ENCODE data around the gene SLC35F3. TPM values are rescaled to one million over a fixed set of nuclear protein-coding genes. Genes with fewer than 3 reads are reported as not detected.

SLC35F3 gene
- total RNA-seq, 1 donor from 2014 or later: not detected

DNA sequence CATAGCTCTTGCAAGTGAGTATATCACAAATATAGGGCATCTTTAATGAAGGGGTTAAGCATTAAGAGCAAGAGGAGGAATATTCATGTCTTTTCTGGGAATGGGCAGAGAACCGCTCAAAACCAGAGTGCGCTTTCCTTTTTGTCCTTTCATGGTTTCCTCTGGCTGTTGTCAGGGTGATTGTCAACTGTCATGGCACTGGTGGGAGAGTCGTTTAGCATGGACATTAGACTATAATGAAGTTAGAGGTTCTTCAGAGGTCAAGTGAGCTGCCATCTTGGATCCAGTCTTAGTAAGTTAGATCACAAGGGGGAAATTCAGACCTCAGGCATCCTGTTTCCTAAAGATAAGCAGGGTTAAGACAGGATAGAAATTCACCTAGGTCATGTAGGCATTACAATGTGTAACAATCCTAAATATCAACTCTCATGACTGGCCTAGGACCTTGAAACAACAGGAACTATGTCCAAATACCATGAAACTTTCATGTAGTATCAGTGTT is 456.7 kb downstream of the SLC35F3 start:
- ChIA-PET CTCF (no interaction called here), POLR2A (no interaction called here)
- Mint-ChIP-seq H3K27me3 (no peaks in the 10 kb centered on the region), H3K36me3 (ENCODE audit: low read depth) (no peaks in the 10 kb centered on the region), H3K9me3 (no peaks in the 10 kb centered on the region), H3K4me3 (no peak overlapping the region), H3K4me1 (peaks cover 3% of the 10 kb centered on the region), H3K27ac (no peak overlapping the region)
- TF ChIP-seq, protein P1, sequence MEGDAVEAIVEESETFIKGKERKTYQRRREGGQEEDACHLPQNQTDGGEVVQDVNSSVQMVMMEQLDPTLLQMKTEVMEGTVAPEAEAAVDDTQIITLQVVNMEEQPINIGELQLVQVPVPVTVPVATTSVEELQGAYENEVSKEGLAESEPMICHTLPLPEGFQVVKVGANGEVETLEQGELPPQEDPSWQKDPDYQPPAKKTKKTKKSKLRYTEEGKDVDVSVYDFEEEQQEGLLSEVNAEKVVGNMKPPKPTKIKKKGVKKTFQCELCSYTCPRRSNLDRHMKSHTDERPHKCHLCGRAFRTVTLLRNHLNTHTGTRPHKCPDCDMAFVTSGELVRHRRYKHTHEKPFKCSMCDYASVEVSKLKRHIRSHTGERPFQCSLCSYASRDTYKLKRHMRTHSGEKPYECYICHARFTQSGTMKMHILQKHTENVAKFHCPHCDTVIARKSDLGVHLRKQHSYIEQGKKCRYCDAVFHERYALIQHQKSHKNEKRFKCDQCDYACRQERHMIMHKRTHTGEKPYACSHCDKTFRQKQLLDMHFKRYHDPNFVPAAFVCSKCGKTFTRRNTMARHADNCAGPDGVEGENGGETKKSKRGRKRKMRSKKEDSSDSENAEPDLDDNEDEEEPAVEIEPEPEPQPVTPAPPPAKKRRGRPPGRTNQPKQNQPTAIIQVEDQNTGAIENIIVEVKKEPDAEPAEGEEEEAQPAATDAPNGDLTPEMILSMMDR (IDR thresholded peaks at IDR 0.05): no peak
- DNase-seq (no peak), ATAC-seq (ENCODE audit: low read depth) (no peak)
- intact Hi-C loops (cut with micrococcal nuclease): no loop called here

DNA sequence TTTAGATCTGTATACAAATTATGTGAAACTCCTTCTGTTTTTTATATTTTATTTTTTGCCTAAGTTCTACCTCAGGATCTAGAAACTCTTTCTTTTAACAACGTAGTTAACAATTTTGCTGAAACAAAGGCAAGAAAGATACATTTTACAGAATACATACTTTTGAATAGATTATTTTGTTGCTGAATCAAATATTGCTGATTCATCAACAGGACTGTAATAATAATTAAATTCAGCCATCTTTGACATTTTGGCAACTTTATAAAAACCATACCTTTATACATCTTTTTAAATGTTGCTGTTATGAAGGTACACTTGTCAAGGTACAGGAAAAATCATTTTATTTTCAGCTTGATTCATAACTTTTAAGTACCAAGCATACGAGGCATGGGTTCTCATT is 458.1 kb downstream of the SLC35F3 start:
- no peaks in the 10 kb centered on the region for H3K9me3 Mint-ChIP-seq
- no peaks in the 10 kb centered on the region for H3K27me3 Mint-ChIP-seq
- peaks cover under 1% of the 10 kb centered on the region for H3K4me1 Mint-ChIP-seq
- intact Hi-C loops (cut with micrococcal nuclease): no loop called here
- ChIA-PET CTCF (no interaction called here), POLR2A (interaction anchor here (1.7 kb wide), 1 partner anchor 11 kb away, joined by 5 read pairs; the partner anchor contains the start of gene COA6)
- no peak for ATAC-seq (ENCODE audit: low read depth)
- no peak overlapping the region for H3K27ac Mint-ChIP-seq
- DNase-seq: no peak
- no peak overlapping the region for H3K4me3 Mint-ChIP-seq
- TF ChIP-seq, protein P1 (IDR thresholded peaks at IDR 0.05): no peak
- H3K36me3 Mint-ChIP-seq (ENCODE audit: low read depth): no peaks in the 10 kb centered on the region

DNA sequence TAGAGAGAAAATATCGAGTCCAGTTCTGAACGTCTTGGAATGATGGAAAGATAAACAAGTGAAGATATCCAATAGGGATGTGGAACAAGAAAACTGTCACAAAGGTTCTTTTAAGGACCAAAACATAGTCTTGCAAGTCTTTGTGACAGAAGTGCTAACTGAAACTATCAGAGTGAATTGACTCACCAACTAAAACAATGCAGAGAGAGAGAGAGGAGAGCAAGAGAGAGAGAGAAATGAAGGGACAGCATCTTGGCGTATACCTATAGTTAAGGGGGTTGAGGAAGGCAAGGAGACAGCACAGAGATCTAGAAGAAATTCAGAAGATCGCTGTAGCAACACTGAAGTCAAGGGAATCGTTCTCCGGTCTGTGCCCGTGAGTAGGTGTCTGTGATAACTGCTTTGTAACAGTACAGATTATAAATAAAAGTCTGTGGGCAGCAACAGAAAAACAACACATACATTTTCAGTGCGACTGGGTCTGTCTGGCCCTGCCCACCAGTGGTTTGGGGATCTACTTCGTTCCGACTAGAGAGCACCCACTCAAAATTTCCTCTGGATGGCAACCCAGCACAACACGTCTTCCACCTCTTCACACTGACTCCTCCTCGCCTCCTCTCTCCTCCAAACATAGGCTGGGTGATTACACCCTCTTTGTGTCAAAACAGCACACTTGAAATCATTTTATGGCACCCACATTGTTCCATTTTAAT is 464.0 kb downstream of the SLC35F3 start:
- ChIA-PET POLR2A (no interaction called here), CTCF (no interaction called here)
- TF ChIP-seq, protein P1 (IDR thresholded peaks at IDR 0.05): no peak
- H3K4me1 Mint-ChIP-seq: peaks cover 14% of the 10 kb centered on the region
- intact Hi-C loops (cut with micrococcal nuclease): no loop called here
- peaks cover 6% of the 10 kb centered on the region for H3K36me3 Mint-ChIP-seq (ENCODE audit: low read depth)
- H3K4me3 Mint-ChIP-seq: no peak overlapping the region
- H3K9me3 Mint-ChIP-seq: no peaks in the 10 kb centered on the region
- no peak overlapping the region for H3K27ac Mint-ChIP-seq
- no peaks in the 10 kb centered on the region for H3K27me3 Mint-ChIP-seq
- ATAC-seq (ENCODE audit: low read depth) (no peak), DNase-seq (no peak)

DNA sequence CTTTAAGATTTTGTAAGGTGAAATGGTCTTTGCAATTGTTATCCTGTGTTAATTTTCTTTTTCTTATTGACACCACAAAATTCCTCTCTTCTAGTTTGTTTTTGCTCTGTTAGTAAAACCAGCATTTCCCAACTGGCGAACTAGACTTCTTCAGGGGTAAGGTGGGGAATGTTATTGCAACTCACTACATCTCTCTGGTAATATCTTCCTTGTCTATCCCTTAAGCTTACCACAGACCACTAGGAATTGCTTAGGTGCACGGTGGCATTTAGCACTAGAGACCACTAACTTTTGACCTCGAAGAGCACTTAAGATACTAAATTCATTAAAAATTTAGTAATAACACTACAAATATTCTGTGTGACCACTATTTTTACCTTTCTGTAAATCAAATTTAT is 464.6 kb downstream of the SLC35F3 start:
- peaks cover 9% of the 10 kb centered on the region for H3K36me3 Mint-ChIP-seq (ENCODE audit: low read depth)
- H3K27ac Mint-ChIP-seq: no peak overlapping the region
- no peaks in the 10 kb centered on the region for H3K27me3 Mint-ChIP-seq
- no peak overlapping the region for H3K4me3 Mint-ChIP-seq
- intact Hi-C loops (cut with micrococcal nuclease): no loop called here
- no peak for ATAC-seq (ENCODE audit: low read depth)
- ChIA-PET POLR2A (no interaction called here), CTCF (no interaction called here)
- peaks cover 14% of the 10 kb centered on the region for H3K4me1 Mint-ChIP-seq
- TF ChIP-seq, protein P1 (IDR thresholded peaks at IDR 0.05): no peak
- DNase-seq: no peak
- no peaks in the 10 kb centered on the region for H3K9me3 Mint-ChIP-seq

DNA sequence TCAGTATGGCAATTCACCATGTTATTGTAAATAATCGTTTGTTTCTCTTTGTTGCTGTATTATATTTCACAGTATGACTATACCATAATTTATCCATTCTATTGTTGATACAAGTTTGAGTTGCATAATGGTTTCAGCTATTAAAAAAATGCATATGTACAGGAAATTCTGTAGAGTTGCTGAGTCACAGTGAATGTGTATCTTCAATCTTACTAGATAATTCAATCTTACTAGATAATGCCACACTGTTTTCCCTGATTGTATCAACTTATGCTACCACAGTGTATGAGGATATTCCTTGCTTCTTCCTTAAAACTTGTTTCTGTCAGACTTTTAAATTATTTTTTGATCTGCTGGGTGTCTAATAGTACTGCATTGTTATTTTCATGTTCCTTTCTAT is 465.3 kb downstream of the SLC35F3 start:
- H3K27ac Mint-ChIP-seq: no peak overlapping the region
- ATAC-seq (ENCODE audit: low read depth): no peak
- H3K36me3 Mint-ChIP-seq (ENCODE audit: low read depth): peaks cover 9% of the 10 kb centered on the region
- H3K4me1 Mint-ChIP-seq: peaks cover 22% of the 10 kb centered on the region
- no peak overlapping the region for H3K4me3 Mint-ChIP-seq
- no peaks in the 10 kb centered on the region for H3K27me3 Mint-ChIP-seq
- ChIA-PET POLR2A (no interaction called here), CTCF (no interaction called here)
- intact Hi-C loops (cut with micrococcal nuclease): loop anchor here (5.0 to 10.0 kb wide), 4 partner anchors 235 to 1913 kb away; partner anchors contain the start of genes ERO1B, NID1 and RBM34
- TF ChIP-seq, protein P1 (IDR thresholded peaks at IDR 0.05): no peak
- no peaks in the 10 kb centered on the region for H3K9me3 Mint-ChIP-seq
- DNase-seq: no peak
